Right ventricle myocardium inferior (tissue), 1 donor: ENCODE measurements around the gene SEC14L2. TPM values are rescaled to one million over a fixed set of nuclear protein-coding genes. Genes with fewer than 3 reads are reported as not detected.
"Not testable (repeated sequence)": the region's sequence is repeated elsewhere in the genome, so short reads cannot be mapped to it uniquely, and the experiment has no call there.

Experiments
- ATAC-seq: fragments of 200-7000 bp; cut with Tn5 transposase; one replicate; pipeline ENCODE4 v1.9.1; 2020; ENCODE audit warnings: mild to moderate bottlenecking, moderate library complexity
- DNase-seq: peaks from one replicate; pipeline ENCODE4 v3.0.0; 2021; ENCODE audit errors: missing footprints
- intact Hi-C: fragments of 100-400 bp; cut with DNase I; formaldehyde crosslinking; loops from one replicate; pipeline ENCODE4 v1.11.0; 2022
- total RNA-seq: library from RNA; stranded (reverse); fragmentation: NEBNext Ultra II Directional; extraction: Animal tissue kit (Norgen Biotek cat#: 25700); gene quantifications from one replicate; pipeline ENCODE4 v1.2.1, GENCODE V29; 2021
- donor health status: DM: no; HTN: yes; CAD: no; lungs with severe emphysema.

SEC14L2 gene
- total RNA-seq, 1 donor from 2014 or later, result 0.65 TPM

DNA sequence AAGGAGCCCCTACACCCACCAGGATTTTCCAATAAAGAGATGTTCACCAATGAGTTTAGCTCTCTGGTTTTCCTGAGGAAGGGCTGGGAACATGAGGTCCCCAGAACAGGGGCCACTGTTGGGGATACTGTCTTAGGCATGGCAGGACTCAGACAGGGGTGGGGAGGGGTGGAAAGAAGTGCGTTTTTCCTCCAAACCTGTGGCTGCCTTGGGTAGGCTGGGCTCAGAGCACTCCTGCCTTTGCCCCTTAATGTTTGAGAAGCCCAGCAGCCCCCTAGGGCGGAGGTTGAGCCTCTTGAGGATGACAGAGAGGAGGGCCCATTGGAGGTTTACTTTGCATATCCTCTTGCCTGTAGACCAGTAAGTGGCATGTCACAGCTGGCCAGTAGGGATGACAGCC is 39.4 kb downstream of the SEC14L2 start:
- ATAC-seq (no peak), DNase-seq (peak; percentile 9)
- intact Hi-C loops, result no loop called here

GRCh38 chr22:30438559-30438958 is 41.7 kb downstream of the SEC14L2 start:
- intact Hi-C loops, result no loop called here
- ATAC-seq (no peak), DNase-seq (no peak)

GRCh38 chr22:30439226-30439625 is 42.4 kb downstream of the SEC14L2 start:
- DNase-seq, result peak; percentile 9
- intact Hi-C loops, result no loop called here
- no peak for ATAC-seq

DNA sequence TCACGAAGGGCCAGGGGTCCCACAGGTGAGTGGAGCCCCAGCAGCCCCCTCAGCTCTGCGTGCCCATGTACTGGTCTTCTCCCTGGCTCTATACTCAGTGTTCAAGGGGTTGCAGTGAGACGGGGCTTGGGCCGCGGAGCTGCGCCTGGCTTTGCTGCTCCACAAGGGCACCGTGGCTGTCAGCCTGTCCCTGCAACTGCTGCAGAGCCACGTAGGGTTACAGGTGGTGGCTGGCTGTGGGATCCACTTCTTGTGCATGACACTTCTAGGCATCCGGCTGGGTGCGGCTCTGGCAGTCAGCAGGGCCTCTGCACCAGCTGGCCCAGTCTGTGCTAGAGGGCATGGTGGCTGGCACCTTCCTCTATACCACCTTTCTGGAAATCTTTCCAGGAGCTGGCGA is 43.0 kb downstream of the SEC14L2 start:
- intact Hi-C loops, result loop anchor here (5.0 kb wide), 1 partner anchor 42 kb away; no protein-coding TSS in a partner anchor
- peak; percentile 39 for DNase-seq
- ATAC-seq, result no peak

- ATAC-seq (no peak), DNase-seq (peak; percentile 11)
- intact Hi-C loops, result loop anchor here (5.0 kb wide), 1 partner anchor 41 kb away; no protein-coding TSS in a partner anchor
These were observed 44.3 kb downstream of the SEC14L2 start for GRCh38 chr22:30441088-30441487.

DNA sequence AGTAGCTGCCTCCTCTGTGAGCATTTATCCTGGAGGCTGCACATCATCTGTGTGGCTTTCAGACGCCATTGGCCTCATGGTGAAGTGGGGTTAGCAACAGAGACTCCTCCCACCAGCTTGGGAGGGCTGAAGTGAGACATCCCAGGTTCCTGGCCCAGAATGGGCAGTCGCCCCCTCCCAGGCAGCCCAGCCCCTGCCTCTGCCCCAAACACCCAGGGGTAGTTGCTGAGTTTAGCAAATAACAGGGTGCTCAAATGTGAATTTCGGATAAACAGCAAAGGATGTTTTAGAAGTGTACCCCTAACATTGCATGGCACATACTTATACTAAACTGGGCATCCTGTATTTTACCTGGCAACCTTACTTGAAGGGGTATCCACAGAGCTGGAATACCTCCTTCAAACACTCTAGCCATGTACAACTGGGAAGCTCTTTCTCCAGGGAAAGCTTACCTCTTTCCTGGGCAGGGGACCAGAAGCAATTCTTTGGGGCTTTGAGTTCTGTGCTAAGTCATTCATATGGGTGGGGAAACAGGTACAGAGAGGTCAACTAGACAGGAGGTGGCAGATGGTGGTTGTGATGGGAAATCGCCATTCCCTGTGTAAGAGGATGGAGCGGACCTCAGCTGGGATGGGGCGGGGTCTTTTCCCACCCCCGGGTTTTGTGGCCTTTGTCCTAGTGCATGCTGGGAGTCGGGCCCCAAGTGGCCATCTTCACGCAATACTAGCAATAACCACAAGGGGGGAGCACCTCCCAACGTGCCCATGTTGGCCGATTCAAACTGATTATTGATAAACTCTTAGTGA is 48.0 kb downstream of the SEC14L2 start:
- intact Hi-C loops, result loop anchor here (5.0 kb wide), 1 partner anchor 37 kb away; no protein-coding TSS in a partner anchor
- ATAC-seq (no peak), DNase-seq (peak; percentile 47)

DNA sequence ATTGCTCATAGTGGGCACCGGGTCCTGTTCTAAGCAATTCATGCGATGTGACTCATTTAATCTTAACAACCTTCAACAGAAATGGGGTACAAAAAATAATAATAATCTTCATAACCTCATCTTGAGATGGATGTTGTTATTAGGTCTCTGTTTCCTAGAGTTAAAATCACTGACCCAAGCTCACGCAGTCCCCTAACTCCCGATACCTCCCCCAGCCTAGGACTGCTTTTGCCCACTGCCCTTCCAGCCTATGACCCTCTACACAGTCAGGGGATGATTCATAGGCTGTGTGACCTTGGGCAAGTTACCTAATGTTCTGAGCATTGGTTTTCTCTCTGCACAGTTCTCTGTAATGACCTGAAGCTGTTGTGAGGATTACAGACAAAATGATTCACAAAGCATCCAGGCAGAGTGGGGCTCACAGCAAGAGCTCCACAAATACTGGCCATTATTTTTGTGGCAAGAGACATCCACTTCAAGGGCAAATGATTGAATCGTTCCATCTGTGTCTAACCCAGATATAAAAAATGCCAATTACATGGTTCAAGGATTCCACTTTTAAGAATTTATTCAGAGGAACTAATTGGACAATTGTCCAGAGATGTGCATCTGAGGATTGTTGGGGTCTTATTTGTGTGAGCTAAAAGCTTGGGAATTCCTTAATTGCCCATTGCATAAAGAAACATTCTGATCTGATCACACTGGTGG is 48.8 kb downstream of the SEC14L2 start:
- DNase-seq (peak; percentile 7), ATAC-seq (no peak)
- intact Hi-C loops, result no loop called here

GRCh38 chr22:30447656-30448055 is 50.8 kb downstream of the SEC14L2 start:
- DNase-seq (peak; percentile 5), ATAC-seq (no peak)
- intact Hi-C loops, result no loop called here

GRCh38 chr22:30451488-30451887 is 54.7 kb downstream of the SEC14L2 start:
- peak; percentile 21 for DNase-seq
- intact Hi-C loops, ATAC-seq: not testable (repeated sequence)

DNA sequence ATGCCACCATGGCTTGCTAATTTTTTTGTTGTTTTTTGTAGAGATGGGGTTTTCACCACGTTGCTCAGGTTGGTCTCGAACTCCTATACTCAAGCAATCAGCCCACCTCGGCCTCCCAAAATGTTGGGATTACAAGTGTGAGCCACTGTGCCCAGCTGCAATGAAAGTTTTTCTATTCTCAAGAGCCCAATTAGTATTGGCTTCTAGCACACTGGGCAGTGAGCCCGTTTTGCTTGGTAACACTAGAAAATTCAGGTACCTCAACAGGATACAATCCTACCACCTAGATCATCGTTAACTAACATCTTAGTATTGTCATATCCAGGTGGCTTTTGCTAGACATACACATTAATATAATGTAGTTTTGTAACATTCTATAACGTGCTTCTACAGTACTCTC is 56.0 kb downstream of the SEC14L2 start:
- intact Hi-C loops, result no loop called here
- ATAC-seq (no peak), DNase-seq (no peak)

DNA sequence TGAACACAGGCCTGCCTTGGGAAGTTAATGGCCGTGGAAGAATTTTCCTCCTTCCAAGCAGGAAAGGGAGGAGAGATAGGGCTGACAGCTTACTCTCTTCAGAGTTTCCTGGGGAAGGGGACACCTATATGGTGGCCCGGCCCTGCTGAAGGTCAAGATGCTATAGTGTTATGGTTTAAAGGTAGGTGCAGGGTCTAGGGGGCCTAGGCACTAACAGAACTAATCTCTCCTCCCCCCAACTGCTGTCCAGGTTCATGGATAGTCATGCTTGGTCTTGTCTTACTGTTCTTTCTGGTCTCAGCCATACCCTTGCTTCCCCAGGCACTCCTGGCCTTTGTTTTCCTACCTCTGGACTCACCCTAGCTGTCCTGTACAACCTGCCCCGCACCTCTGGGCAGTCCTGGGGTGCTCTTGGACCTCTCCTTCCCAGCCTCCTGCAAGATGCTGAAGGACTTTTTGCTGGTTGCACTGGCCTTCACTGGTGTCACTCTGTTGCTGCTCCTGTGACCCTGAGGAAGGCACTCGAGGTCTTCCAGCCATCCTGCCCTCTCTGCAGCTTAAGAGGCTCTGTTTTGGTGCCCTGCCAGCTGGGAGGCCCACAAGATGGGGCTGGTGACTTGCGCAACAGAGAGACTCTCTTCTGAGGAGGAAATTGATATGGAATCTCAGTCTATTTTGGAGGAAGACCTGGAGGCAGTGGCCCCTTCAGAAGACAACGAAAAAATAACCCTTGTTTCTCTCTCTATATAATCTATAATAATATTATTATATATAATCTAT is 57.1 kb downstream of the SEC14L2 start:
- intact Hi-C loops, result no loop called here
- ATAC-seq (no peak), DNase-seq (peak; percentile 22)

GRCh38 chr22:30455075-30455840 is 58.4 kb downstream of the SEC14L2 start:
- ATAC-seq (no peak), DNase-seq (no peak)
- intact Hi-C loops, result no loop called here

DNA sequence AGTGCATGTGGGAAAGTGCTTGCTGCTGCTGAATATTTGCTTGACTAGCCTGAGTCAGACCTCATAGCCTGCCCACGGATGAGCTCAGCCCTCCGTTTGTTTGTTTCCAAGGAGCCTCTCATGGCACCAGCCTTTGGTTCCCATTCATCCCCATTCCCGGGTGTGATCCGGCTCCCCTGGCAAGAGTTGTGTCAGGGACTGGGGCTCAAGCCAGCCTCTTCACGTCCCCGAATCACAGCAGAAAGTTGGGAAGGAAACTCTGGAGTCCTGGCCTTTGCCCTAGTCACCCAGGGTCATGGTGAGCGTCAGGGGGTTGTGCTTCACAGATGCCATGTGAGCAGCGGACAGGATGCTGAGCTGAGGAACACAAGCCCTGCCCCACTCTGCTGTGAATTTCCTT is 61.2 kb downstream of the SEC14L2 start:
- DNase-seq (peak; percentile 11), ATAC-seq (no peak)
- intact Hi-C loops, result no loop called here

- intact Hi-C loops, result no loop called here
- peak; percentile 4 for DNase-seq
- no peak for ATAC-seq
These were observed 62.6 kb downstream of the SEC14L2 start for GRCh38 chr22:30459181-30460052.

DNA sequence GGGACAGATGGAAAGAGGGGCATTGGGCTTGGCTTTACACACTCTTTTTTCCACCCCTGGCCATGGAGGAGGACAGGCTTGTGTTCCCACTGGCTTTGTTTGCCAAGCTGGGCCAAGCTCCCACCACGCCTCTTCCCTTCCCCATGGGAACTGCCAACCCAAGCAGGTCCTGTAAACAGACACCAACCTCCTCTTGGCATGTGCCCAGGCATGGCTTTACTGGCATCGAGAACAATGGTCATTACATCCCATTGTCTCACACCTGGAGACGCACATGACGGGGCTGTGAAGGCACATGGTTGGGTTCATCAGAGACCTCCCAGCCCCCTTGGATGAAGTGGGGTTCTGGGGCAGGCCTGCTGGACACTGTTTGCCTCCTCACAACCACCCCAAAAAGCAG is 63.3 kb downstream of the SEC14L2 start:
- DNase-seq (peak; percentile 64), ATAC-seq (no peak)
- intact Hi-C loops, result no loop called here

DNA sequence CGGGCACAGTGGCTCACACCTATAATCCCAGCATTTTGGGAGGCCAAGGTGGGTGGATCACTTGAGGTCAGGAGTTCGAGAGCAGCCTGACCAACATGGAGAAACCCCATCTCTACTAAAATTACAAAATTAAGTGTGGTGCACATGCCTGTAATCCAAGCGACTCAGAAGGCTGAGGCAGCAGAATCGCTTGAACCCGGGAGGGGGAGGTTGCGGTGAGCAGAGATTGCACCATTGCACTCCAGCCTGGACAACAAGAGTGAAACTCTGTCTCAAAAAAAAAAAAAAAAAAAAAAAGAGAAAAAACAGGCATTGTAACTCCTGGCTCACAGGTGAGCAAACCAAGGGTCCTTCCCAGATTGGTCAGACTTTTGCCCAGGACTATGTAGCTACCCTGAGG is 63.7 kb downstream of the SEC14L2 start:
- DNase-seq, result peak; percentile 9
- ATAC-seq, intact Hi-C loops: not testable (repeated sequence)

DNA sequence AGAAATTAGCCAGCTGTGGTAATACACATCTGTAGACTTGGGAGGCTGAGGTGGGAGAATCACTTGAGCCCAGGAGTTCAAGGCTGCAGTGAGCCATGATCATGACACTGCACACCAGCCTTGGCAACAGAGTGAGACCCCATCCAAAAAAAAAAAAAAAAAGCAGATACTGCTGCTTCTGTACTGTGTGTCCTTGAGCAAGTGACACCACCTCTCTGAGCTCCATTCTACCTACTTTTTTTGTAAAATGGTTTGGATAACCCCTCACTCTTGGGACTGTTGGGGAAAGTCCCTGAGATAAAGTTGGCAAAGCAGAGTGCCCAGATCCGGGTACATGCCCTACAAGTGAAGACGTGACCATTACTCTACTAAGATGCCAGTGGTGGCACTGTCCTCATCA is 72.3 kb downstream of the SEC14L2 start:
- intact Hi-C loops, result no loop called here
- ATAC-seq (no peak), DNase-seq (peak; percentile 4)

GRCh38 chr22:30470655-30471054 is 73.8 kb downstream of the SEC14L2 start:
- ATAC-seq, result no peak
- intact Hi-C loops, result no loop called here
- DNase-seq, result no peak
